ENCODE measurements around the gene GABPB1.

DNA sequence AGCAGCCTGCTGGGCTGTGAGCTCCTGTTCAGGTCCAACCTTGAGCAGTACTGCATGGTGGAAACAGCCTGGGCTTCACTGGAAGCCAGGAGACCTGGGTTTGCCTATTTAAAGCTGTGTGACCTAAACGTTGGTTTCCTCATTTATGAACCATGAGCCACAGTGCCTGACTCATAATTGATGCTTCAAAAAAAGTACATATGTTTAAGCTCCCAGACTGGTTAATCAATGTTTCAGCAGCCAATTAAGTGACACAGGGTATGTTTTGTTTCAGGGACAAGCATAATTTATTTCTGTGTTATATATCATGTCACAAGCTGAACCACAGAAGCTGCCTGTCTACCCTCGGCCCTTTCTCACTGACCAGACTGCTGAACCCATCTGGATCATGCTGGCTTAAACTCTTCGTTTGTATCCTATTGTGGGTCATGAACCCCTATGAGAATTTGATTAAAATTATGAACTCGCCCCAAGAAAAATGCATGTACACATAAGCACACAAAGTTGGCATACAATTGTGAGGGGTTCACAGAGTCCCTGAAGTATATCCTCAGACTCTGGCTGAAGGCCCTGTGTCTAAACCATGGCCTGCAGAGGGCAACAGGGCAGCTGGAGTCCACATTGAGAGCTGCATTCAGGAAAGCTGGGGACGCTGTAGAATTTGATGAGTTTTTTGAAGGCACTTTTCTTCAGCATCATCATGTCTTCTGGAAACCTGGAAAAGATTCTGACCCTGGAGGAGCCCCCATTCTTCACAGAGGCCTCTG, 113.1 kb downstream of the GABPB1 start:
- TF ChIP-seq EZH2 (IDR thresholded peaks at IDR 0.05; ENCODE audit: borderline replicate concordance) = no peak
- TF ChIP-seq EZH2phosphoT487 (IDR thresholded peaks at IDR 0.05; ENCODE audit: low read depth, severe bottlenecking, unreplicated experiment) = no peak
